Spleen (tissue), 7 donors: ENCODE measurements around the gene MYB.

Experiments
- CTCF ChIP-seq, 11 experiments: fragments of 200-600 bp in 7 of 11; fragments of 450-650 bp in 4 of 11; sonication (generic) in 4 of 11; IDR thresholded peaks in 8 of 11; conservative IDR thresholded peaks in 3 of 11; 1 replicate in 7 of 11; 2 replicates in 4 of 11; pipeline versions ENCODE4 v1.4.0 to v1.8.0; 2016 to 2021; ENCODE audit warnings: antibody characterized with exemption in 11 of 11, inconsistent platforms in 4 of 11, mild to moderate bottlenecking in 1 of 11
- POLR2A ChIP-seq, 3 donors: fragments of 450-650 bp; IDR thresholded peaks; one replicate each; pipeline ENCODE4 v1.5.1; 2017; ENCODE audit warnings: antibody characterized with exemption in 3 of 3, mild to moderate bottlenecking in 1 of 3
- donor health status: DM: no; HTN: no; CAD: no; lungs with moderate emphysema.
- donor health status: DM: no; HTN: no; CAD: no.
- donor health status: DM: no; HTN: no; CAD: no.

GRCh38 chr6:135141182-135141581, 39.9 kb upstream of the MYB start:
- no peak for TF ChIP-seq CTCF (IDR thresholded peaks at IDR 0.05 in 8 of 11, conservative IDR thresholded peaks at IDR 0.05 in 3 of 11)
- TF ChIP-seq POLR2A (IDR thresholded peaks at IDR 0.05): no peak
